Lower leg skin (tissue), 4 donors: ENCODE data around the gene WRAP53. TPM values are rescaled to one million over a fixed set of nuclear protein-coding genes. Genes with fewer than 3 reads are reported as not detected.

Experiments
- DNase-seq, 2 donors: peaks; one replicate each; pipeline ENCODE4 v3.0.0-alpha.2; 2019; ENCODE audit warnings: low spot score in 2 of 2
- H3K4me3 ChIP-seq: fragments of 200-600 bp; sonication (generic); 2 replicates; pipeline ENCODE4 v1.5.1; 2017; ENCODE audit warnings: mild to moderate bottlenecking, low read depth; ENCODE audit not compliant: poor library complexity, severe bottlenecking
- POLR2A ChIP-seq, 2 donors: fragments of 450-650 bp; IDR thresholded peaks; one replicate each; pipeline ENCODE4 v1.6.1; 2016 to 2017; ENCODE audit warnings: antibody characterized with exemption in 2 of 2, mild to moderate bottlenecking in 1 of 2, moderate library complexity in 1 of 2
- WGBS, 2 donors: methylation state at CpG; one replicate each; pipeline ENCODE4 v1.1.5; 2018; 5-methylcytosine and 5-hydroxymethylcytosine counted together
- intact Hi-C: fragments of 100-400 bp; cut with DNase I; formaldehyde crosslinking; loops from one replicate; pipeline ENCODE4 v1.15.0; 2023; ENCODE audit warnings: low total_unique reads
- total RNA-seq, 4 donors: library from RNA; depleted of rRNA; stranded (reverse); fragments of >200 nt; gene quantifications; one replicate each; pipeline ENCODE4 v1.1.0, GENCODE V29; 2016
- TF ChIP-seq, protein P1 (sequence below), 3 donors: fragments of 450-650 bp; IDR thresholded peaks; one replicate each; pipeline ENCODE4 v1.5.1; 2016; ENCODE audit warnings: antibody characterized with exemption in 3 of 3, mild to moderate bottlenecking in 3 of 3, moderate library complexity in 2 of 3

Gene WRAP53
- total RNA-seq, 4 donors from 2014 or later = 1.1 to 5.4 (median 4.5) TPM

DNA sequence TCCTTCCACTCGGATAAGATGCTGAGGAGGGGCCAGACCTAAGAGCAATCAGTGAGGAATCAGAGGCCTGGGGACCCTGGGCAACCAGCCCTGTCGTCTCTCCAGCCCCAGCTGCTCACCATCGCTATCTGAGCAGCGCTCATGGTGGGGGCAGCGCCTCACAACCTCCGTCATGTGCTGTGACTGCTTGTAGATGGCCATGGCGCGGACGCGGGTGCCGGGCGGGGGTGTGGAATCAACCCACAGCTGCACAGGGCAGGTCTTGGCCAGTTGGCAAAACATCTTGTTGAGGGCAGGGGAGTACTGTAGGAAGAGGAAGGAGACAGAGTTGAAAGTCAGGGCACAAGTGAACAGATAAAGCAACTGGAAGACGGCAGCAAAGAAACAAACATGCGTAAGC lies 13.3 kb upstream of the WRAP53 start:
- TF ChIP-seq, protein P1, sequence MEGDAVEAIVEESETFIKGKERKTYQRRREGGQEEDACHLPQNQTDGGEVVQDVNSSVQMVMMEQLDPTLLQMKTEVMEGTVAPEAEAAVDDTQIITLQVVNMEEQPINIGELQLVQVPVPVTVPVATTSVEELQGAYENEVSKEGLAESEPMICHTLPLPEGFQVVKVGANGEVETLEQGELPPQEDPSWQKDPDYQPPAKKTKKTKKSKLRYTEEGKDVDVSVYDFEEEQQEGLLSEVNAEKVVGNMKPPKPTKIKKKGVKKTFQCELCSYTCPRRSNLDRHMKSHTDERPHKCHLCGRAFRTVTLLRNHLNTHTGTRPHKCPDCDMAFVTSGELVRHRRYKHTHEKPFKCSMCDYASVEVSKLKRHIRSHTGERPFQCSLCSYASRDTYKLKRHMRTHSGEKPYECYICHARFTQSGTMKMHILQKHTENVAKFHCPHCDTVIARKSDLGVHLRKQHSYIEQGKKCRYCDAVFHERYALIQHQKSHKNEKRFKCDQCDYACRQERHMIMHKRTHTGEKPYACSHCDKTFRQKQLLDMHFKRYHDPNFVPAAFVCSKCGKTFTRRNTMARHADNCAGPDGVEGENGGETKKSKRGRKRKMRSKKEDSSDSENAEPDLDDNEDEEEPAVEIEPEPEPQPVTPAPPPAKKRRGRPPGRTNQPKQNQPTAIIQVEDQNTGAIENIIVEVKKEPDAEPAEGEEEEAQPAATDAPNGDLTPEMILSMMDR (IDR thresholded peaks at IDR 0.05) = no peak
- TF ChIP-seq POLR2A (IDR thresholded peaks at IDR 0.05) = no peak
- DNase-seq = no peak
- 91% methylated on average over 12 to 14 of the region's 14 CpGs for WGBS, 2 donors
- no peak overlapping the region for H3K4me3 ChIP-seq
- intact Hi-C loops = no loop called here

DNA sequence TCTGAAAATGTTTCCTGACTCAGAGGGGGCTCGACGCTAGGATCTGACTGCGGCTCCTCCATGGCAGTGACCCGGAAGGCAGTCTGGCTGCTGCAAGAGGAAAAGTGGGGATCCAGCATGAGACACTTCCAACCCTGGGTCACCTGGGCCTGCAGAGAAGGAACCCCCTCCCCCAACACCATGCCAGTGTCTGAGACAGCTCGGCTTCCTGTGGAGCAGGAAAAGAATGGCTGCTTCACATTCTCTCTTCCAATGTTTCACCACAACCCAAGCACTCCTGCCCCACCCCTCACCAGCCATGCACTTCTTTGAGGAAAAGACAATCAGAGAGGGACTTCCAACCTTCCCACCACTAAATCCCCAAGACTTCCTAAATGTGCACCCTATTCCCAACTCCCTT lies 11.7 kb upstream of the WRAP53 start:
- 88 to 95% methylated on average over 4 to 5 of the region's 5 CpGs for WGBS, 2 donors
- TF ChIP-seq POLR2A (IDR thresholded peaks at IDR 0.05) = no peak
- TF ChIP-seq, protein P1 (IDR thresholded peaks at IDR 0.05) = no peak
- DNase-seq = no peak
- intact Hi-C loops = no loop called here
- no peak overlapping the region for H3K4me3 ChIP-seq

DNA sequence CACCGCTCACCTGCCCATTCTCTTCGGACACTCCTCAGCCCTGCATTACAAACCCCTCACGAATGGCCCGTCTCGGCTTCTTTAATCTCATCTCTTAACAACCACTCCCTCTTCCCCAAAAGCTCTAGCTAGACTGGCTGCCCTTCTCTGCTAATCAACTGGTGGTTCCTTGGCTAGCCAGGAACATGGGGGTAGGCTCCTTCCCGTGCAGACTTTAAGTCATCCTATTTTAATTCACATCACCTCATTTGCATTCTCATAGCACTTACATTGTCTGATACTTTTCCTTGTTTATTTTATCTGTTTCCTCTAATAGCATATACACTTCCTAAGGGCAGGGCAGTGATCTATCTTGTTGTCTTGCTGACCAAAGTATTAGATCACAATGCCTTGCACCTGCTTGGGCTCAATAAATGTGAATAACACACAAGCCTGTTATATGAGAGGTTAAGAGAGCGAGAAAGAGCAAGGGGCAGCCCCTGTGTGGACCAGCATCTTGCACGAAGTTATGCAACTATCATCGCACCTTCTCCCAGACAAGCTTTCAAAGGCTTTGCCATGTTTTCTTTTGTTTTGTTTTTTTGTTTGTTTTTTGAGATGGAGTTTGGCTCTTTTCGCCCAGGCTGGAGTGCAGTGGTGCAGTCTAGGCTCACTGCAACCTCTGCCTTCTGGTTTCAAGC lies 10.7 kb upstream of the WRAP53 start:
- H3K4me3 ChIP-seq = no peak overlapping the region
- intact Hi-C loops = no loop called here
- no peak for DNase-seq
- WGBS, 2 donors = 78 to 87% methylated on average over 10 of the region's 10 CpGs
- TF ChIP-seq POLR2A (IDR thresholded peaks at IDR 0.05) = no peak
- TF ChIP-seq, protein P1 (IDR thresholded peaks at IDR 0.05) = no peak

DNA sequence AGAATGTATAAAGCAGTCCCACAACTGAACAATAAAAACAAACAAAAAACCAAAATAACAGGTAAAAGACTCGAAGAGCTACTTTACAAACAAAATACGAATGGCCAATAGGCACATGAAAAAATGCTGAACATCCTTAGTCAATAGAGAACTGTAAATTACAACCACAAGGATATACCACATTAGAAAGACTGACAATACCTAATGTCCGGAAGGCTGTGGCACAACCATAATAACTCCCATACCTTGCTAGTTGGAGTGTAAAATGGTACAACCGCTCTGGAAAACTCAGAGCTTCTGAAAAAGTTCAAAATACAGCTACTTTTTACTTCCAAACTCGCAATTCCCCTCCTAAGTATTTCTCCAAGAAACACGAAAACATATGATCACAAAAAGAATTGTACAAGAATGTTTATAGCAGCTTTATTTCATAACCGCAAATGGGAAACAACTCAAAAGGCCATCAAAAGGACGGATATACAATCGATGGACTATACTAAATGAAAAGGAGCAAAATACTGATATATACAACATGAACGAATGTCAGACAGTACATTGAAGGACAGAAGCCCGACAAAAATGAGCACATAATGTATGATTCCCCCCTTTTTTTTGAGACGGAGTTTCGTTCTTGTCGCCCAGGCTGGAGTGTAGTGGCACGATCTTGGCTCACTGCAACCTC lies 3.3 kb upstream of the WRAP53 start:
- no peak for TF ChIP-seq POLR2A (IDR thresholded peaks at IDR 0.05)
- TF ChIP-seq, protein P1 (IDR thresholded peaks at IDR 0.05) = no peak
- DNase-seq = no peak
- 49 to 51% methylated on average over 15 of the region's 15 CpGs for WGBS, 2 donors
- intact Hi-C loops = no loop called here
- H3K4me3 ChIP-seq = peak overlapping the region; percentile 15

DNA sequence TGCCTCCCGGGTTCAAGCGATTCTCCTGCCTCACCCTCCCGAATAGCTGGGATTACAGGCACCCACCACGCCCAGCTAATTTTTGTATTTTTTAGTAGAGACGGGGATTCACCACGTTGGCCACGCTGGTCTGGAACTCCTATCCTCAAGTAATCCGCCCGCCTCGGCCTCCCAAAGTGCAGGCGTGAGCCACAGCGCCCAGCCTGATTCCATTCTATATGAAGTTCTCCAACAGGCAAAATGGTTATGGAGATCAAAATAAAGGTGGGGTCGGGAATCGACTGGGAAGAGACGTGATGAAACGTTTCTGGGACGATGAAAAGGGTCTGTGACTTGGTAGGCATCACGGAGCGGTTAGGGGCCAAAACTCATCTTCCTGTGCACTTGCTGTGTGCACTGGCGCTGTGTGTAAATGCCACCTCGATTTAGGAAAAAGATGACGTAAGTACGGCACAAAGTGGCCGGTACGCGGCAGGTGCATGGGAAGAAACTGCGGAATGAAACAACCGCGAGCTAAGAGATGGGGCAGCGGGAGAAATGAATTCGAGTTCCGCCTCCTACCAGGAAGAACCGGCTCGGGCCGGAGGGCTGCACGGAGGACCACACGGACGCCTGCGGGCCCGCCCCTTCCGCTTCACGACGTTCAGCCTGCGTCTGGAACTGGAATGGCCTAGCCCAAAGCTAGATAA lies 2.6 kb upstream of the WRAP53 start:
- DNase-seq = peak; percentile 92 to 99
- H3K4me3 ChIP-seq = peak overlapping the region; percentile 88
- 2 to 3% methylated on average over 44 of the region's 44 CpGs for WGBS, 2 donors
- intact Hi-C loops = no loop called here
- TF ChIP-seq, protein P1 (IDR thresholded peaks at IDR 0.05) = no peak
- TF ChIP-seq POLR2A (IDR thresholded peaks at IDR 0.05) = peak in 1 of 2 donors; percentile 11
